Superior temporal gyrus (tissue), 1 donor: ENCODE results near the gene NKAIN4.

ENCODE experiments used
- DNase-seq: peaks from one replicate; pipeline ENCODE4 v3.0.0-alpha.2; 2016; ENCODE audit errors: extremely low spot score

The NKAIN4 gene

GRCh38 chr20:63194797-63195173, 59.5 kb downstream of the NKAIN4 start:
- DNase-seq = no peak

- DNase-seq = no peak
Measured at GRCh38 chr20:63194007-63194796, 60.1 kb downstream of the NKAIN4 start.

GRCh38 chr20:63192721-63193120, 61.5 kb downstream of the NKAIN4 start:
- DNase-seq = no peak

DNA sequence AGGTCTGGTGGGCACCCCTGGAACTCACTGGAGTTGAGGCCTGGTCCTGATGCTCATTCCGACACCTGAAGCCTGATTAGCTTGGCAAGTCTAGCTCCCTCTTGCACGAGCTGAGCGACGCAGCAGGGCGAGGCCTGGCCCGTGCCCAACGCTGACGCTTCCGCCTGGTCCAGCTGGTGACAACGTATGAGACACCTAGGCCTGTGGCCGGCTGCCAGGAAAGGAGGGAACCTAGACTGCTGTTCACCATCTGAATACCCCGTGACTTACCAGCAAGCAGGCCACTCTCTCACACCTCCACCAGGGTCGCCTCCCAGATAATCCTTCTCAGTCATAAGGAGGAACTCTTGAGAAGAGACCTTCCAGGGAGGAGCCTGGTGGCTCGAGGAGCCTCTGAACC, 62.9 kb downstream of the NKAIN4 start:
- no peak for DNase-seq

DNA sequence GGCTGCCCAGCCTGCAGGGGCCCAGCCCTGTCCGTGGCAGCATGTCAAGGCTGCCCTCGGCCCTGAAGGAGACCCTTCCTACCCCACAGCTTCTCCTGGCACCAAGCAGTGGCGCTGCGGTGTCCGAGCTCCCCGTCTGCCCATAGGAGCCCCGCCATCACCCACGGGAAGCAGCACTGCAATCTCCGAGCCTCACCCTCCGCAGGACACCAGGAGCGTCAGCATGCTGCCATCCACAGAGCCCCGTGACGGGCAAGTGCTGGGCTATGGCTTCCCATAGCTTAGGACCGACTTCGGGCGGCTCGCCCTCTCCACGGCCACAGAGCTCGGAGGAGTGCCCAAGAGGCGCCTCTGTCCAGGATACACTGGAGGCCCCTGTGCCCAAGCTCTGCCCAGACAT, 63.4 kb downstream of the NKAIN4 start:
- no peak for DNase-seq
